Neutrophil (primary cell): ENCODE results near the gene TBXAS1.

Experiments
- H3K27ac ChIP-seq: fragments of 200-600 bp; sonication (generic); 2 replicates; pipeline ENCODE4 v1.5.1; 2016; ENCODE audit warnings: mild to moderate bottlenecking, moderate library complexity
- H3K27me3 ChIP-seq: fragments of 200-600 bp; sonication (generic); 2 replicates; pipeline ENCODE4 v1.6.0; 2016; ENCODE audit warnings: mild to moderate bottlenecking
- H3K36me3 ChIP-seq: fragments of 200-600 bp; sonication (generic); 2 replicates; pipeline ENCODE4 v1.5.1; 2017
- H3K4me1 ChIP-seq, 2 experiments: fragments of 200-600 bp in 1 of 2; sonication (generic) in 1 of 2; 1 replicate in 1 of 2; 2 replicates in 1 of 2; pipeline versions ENCODE4 v1.5.1 to v1.6.1; 2013 to 2016; ENCODE audit warnings: low read depth in 1 of 2, low read length in 1 of 2, mild to moderate bottlenecking in 1 of 2, moderate library complexity in 1 of 2; ENCODE audit not compliant: control insufficient read depth in 1 of 2, insufficient read depth in 1 of 2
- H3K4me3 ChIP-seq, 2 experiments: fragments of 200-600 bp in 1 of 2; sonication (generic) in 1 of 2; 1 replicate in 1 of 2; 2 replicates in 1 of 2; pipeline ENCODE4 v1.5.1; 2013 to 2016; ENCODE audit warnings: low read depth in 1 of 2, low read length in 1 of 2, mild to moderate bottlenecking in 1 of 2, moderate library complexity in 1 of 2
- H3K9me3 ChIP-seq: fragments of 200-600 bp; sonication (generic); 2 replicates; pipeline ENCODE4 v1.5.1; 2016
- CTCF ChIP-seq: fragments of 200-600 bp; sonication (generic); IDR thresholded peaks from 2 replicates; pipeline ENCODE4 v1.5.1; 2016; ENCODE audit warnings: antibody characterized with exemption

The TBXAS1 gene

GRCh38 chr7:139869886-139870285 lies 40.8 kb downstream of the TBXAS1 start:
- H3K27me3 ChIP-seq = no peaks in the 10 kb centered on the region
- peaks cover 17 to 25% of the 10 kb centered on the region in 2 experiments for H3K4me1 ChIP-seq
- no peaks in the 10 kb centered on the region for H3K9me3 ChIP-seq
- H3K36me3 ChIP-seq = peaks cover 54% of the 10 kb centered on the region
- no peak for TF ChIP-seq CTCF
- H3K27ac ChIP-seq = peak overlapping the region; percentile 62
- no peak overlapping the region for H3K4me3 ChIP-seq

GRCh38 chr7:139870380-139870779 lies 41.3 kb downstream of the TBXAS1 start:
- Histone ChIP-seq H3K27me3 (no peaks in the 10 kb centered on the region), H3K36me3 (peaks cover 59% of the 10 kb centered on the region), H3K4me3 (no peak overlapping the region), H3K9me3 (no peaks in the 10 kb centered on the region), H3K4me1 (peaks cover 17 to 22% of the 10 kb centered on the region in 2 experiments), H3K27ac (peak overlapping the region; percentile 62)
- TF ChIP-seq CTCF = no peak

GRCh38 chr7:139871331-139871730 lies 42.3 kb downstream of the TBXAS1 start:
- H3K36me3 ChIP-seq = peaks cover 68% of the 10 kb centered on the region
- H3K27me3 ChIP-seq = no peaks in the 10 kb centered on the region
- no peak for TF ChIP-seq CTCF
- no peak overlapping the region for H3K4me3 ChIP-seq
- no peaks in the 10 kb centered on the region for H3K9me3 ChIP-seq
- H3K27ac ChIP-seq = no peak overlapping the region
- H3K4me1 ChIP-seq = peaks cover 17 to 25% of the 10 kb centered on the region in 2 experiments

- Histone ChIP-seq H3K36me3 (peaks cover 72% of the 10 kb centered on the region), H3K27me3 (no peaks in the 10 kb centered on the region), H3K4me3 (no peak overlapping the region), H3K9me3 (no peaks in the 10 kb centered on the region), H3K27ac (no peak overlapping the region), H3K4me1 (peaks cover 17 to 25% of the 10 kb centered on the region in 2 experiments)
- TF ChIP-seq CTCF = no peak
Measured at GRCh38 chr7:139871820-139872219, 42.8 kb downstream of the TBXAS1 start.

GRCh38 chr7:139873593-139874301 lies 44.7 kb downstream of the TBXAS1 start:
- Histone ChIP-seq H3K9me3 (no peaks in the 10 kb centered on the region), H3K27me3 (no peaks in the 10 kb centered on the region), H3K4me1 (peaks cover 17 to 23% of the 10 kb centered on the region in 2 experiments), H3K27ac (no peak overlapping the region), H3K4me3 (no peak overlapping the region), H3K36me3 (peaks cover 81% of the 10 kb centered on the region)
- no peak for TF ChIP-seq CTCF
